GM21786 (cell line): ENCODE data around the gene NOL3.

Experiments used
- ATAC-seq: cut with Tn5 transposase; IDR thresholded peaks from one replicate; pipeline ENCODE4 v1.9.1; 2021; ENCODE audit not compliant: unreplicated experiment

Gene NOL3

DNA sequence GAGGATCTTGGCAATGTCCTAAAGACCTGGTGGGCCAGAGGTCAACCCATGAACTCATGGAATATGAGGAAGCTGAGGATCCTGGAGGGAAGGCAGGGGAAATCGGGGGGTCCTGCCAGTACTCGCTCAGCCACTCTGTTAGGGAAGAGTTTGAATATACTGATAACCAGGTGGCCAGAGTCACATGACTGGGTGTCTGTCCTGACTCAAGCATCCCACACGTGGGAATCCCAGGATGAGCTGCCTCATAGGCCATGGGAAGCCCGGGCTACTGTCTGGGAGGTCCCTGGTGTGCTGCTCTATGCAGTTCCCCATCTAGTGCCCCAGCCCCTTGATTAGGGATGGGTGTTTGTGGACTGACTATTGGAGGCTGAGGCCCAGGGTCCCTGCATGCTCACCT, 18.0 kb downstream of the NOL3 start:
- no peak for ATAC-seq

DNA sequence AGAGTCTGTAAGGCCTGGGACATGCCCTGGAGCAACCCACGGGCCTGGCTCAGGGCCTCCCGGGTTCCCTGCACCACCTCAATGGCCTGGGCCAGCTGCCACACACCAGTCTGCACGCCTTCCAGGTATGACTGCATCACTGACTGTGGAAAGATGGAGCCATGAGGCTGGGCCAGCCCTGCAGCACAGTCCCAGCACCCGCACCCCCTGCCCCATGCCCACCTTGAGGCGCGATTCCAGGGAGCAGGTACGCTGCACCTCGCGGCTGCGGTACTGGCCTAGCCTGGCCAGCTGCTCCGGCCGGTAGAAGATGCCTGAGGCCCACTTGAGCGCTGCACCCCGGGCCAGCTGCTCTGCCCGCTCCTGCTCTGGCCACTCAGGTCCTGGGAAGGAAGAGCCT, 18.5 kb downstream of the NOL3 start:
- ATAC-seq = no peak

DNA sequence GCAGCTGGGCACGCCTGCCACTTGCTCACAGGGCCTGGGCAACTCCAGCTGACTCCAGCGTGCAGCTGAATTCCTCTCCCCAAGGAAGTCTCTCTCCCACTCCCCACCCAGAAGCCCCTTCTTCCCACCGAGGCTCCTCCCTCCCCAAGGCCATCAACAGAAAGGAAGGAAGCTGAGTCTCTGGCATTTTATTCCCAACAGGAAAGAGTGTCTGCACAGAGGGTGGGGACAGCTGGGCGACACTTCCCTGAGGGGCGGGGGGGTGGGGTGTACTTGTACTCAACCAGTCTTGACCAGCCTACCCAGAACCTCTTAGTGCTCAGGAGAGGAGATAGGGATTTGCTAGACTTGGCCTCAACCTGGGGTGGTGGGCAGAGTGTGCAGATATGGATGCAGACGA, 19.7 kb downstream of the NOL3 start, which contains the start of gene EXOC3L1:
TSS of gene EXOC3L1 (minus strand) at position 96 of the 400 bp plus-strand sequence. CDS start 460 bp downstream, outside the sequence.
- no peak for ATAC-seq

DNA sequence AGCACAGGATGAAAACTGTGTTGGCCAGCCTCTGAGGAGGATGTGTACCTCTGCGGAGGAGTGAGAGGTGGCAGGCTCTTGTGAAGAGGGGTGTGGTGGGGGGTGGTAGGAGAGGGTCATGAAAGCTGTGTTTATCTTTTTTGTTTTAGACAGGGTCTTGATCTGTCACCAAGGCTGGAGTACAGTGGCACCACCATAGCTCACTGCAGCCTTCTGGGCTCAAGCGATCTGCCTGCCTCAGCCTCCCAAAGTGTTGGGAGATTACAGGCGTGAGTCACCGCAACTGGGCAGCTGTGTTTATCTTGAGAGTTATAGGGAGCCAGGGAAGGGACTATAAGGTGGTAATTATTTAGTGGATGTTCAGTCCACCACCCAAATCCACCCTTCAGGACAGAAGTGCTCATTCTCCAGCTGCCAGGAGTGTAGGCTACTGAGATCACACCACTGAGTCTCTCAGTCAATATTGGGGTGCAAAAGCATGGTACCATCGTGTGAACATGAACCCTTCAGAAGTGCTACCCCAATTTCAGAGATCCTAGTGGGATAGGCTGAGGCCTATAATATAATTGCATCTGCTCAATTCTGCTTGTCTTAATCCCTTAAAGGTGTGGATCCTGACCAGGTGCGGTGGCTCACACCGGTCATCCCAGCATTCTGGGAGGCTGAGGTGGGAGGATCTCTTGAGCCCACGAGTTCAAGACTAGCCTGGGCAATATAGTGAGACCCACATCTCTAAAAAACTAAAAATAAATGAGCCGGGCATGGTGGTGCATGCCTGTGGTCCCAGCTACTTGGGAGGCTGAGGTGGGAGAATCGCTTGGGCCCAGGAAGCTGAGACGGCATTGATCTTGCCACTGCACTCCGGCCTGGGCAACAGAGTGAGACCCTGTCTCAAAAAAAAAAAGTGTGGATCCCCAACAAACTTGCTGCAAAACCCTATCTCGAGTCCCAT, 20.4 kb downstream of the NOL3 start:
- ATAC-seq = no peak

DNA sequence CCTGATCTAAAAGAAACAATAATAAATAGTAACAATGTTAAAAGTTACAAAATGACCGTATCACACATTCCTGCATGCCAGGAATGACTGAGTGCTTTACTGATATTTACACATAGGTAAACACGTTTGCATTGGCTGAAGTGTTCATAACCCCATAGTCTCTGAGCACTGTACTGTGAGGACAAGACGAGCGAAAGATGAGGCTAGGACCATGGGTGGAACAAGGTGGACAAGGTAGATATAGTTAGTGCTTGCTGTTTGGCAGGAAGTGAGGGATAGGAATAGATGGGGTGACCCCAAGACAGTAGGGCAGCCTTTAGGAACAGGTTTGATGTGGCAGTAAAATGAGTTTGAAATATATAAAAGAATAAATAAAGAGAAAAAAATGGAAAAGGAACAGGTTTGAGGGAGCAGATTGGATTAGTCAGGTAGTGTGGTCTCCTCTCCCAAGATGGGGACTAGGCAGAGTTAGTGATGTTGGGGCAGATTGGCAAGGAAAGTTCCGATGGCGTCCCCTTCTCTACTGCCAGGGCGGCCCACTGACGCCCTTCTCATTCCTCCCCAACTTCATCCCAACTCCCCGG, 21.2 kb downstream of the NOL3 start:
- no peak for ATAC-seq

DNA sequence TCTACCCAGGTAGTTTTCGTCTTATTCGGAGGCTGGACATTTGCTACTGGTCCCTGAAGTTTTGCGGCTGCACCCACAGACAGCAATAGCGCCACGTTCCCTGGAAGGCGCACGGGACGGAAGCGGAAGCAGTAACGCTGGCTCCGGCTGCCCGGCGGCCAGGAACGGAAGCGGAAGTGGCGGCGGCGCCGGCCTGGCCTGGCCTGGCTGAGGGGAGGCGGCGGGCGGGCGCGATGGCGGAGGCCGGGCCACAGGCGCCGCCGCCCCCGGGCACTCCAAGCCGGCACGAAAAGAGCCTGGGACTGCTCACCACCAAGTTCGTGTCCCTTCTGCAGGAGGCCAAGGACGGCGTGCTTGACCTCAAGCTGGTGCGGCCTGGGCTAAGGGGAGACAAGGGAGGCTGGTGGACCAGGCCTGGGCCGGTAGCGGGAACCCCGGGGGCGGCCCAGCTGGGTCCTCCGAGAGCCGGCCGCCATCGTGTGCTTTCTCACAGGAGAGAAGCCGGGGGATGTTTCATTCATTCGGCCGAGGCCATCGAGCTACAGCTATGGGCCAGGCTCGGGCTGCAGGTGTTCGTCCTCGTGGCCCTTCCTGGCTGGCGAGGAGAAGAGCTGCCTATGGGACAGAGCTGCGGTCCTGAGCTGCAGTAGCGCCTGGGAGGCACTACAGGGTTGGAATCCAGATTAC, 21.8 kb downstream of the NOL3 start, which contains the start of gene E2F4:
TSS of gene E2F4 (plus strand) at position 161 of the 687 bp plus-strand sequence. CDS start at position 234, 73 bp downstream.
- peak; percentile 93 for ATAC-seq

DNA sequence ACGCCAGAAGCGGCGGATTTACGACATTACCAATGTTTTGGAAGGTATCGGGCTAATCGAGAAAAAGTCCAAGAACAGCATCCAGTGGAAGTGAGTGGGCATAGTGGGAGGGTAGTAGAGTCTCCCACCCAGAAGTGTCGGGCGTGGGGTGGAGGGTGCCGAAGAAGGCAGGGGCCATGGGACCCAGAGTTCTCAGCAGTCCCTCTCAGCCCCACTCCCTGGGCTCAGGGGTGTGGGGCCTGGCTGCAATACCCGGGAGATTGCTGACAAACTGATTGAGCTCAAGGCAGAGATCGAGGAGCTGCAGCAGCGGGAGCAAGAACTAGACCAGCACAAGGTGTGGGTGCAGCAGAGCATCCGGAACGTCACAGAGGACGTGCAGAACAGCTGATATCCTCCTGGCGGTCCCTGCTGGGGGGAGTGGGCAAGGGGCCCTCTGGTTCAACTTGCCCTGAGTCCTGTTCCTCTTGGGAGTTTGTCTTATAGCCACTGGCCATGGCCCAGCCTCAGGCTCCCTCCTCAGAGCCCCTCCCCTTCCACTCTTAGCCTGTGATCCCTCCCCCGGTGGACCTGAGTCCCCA, 22.5 kb downstream of the NOL3 start:
- ATAC-seq = no peak

DNA sequence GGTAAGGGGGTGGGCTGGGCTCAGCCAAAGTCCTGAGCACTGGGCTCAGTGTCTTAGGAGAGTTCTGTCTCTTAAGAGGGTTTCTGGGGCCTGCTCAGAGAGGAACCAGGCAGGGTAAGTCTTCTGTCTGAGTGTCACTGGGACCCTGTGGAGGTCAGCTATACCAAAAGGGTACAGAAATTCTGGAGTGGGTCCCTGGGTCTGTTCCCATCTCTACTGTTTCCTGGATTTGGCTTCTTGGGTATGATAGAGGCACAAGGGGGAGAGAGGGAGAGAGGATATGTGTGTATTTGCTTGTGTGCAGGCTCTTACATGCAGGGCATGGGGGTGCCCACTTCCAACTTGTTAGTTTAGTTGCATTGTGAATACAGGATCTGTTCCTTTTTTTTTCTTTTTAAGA, 23.2 kb downstream of the NOL3 start:
- no peak for ATAC-seq

DNA sequence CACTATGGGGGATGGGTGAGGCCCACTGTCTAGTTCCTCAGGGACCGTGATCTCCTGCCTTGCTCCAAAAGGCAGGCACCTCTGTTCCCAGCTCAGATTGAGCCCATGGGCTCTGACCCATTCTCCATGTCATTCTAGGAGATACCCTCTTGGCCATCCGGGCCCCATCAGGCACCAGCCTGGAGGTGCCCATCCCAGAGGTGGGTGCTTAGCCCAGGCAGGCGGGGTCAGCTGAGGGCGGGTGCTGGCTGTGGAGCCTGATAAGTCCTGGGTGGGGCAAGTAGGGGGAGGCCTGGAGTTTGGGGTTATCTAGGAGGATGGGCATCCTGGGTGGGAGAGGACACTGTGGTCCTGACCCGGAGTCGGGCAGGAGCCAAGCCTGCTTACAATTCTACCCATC, 23.9 kb downstream of the NOL3 start:
- no peak for ATAC-seq

DNA sequence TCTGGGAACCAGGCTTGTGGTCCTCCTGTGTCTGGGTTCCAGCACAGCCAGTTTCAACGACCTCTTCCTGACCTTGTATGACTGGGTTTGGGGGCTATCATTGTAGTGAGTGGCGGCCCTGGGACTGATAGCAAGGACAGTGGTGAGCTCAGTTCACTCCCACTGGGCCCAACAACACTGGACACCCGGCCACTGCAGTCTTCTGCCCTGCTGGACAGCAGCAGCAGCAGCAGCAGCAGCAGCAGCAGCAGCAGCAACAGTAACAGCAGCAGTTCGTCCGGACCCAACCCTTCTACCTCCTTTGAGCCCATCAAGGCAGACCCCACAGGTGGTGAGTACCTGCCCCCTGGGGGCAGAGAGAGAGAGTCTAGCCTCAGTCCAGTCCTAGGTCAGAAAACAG, 25.3 kb downstream of the NOL3 start:
- ATAC-seq = no peak

DNA sequence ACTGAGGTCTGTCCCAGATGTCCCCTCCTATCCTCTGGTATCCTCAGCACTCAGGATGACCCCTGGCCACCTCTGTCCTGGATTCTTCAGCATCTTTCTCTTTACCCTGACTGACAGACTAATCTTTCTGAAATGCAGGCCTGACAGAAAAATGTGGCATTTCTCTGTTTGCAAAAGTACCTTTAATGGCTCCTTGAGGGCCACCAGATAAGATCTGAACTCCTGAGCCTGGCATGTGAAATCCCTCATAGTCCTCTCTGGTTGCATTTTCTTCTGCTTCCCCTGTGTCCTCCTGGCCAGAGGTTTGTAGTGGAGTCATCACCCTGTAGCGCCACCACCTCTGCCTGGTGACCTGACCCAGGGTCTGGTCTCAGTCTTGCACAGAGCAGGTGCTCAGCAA, 26.5 kb downstream of the NOL3 start:
- no peak for ATAC-seq

DNA sequence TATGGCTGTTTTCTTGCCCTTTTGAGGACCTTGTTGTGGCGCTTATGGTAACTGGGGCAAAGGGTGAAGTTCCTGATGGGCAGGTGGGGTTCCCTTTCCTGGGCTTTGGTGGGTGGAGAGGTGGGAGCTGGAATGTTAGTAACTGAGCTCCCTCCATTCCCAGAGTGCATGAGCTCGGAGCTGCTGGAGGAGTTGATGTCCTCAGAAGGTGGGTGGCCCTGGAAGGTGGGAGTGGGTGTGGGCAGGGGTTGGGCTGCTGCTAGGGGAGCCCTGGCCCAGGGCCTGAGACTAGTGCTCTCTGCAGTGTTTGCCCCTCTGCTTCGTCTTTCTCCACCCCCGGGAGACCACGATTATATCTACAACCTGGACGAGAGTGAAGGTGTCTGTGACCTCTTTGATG, 27.4 kb downstream of the NOL3 start:
- ATAC-seq = no peak

DNA sequence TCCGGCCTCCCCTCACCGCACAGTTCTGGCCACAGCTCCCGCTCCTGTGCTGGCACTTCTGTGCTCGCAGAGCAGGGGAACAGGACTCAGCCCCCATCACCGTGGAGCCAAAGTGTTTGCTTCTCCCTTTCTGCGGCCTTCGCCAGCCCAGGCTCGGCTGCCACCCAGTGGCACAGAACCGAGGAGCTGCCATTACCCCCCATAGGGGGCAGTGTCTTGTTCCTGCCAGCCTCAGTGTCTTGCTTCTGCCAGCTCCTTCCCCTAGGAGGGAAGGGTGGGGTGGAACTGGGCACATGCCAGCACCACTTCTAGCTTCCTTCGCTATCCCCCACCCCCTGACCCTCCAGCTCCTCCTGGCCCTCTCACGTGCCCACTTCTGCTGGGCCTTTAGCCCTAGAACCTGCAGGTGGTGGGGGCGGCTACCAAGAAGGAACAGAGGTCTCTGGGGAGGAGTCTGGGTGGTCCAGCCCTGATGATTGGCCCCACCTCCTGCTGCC, 27.9 kb downstream of the NOL3 start:
- ATAC-seq = no peak

DNA sequence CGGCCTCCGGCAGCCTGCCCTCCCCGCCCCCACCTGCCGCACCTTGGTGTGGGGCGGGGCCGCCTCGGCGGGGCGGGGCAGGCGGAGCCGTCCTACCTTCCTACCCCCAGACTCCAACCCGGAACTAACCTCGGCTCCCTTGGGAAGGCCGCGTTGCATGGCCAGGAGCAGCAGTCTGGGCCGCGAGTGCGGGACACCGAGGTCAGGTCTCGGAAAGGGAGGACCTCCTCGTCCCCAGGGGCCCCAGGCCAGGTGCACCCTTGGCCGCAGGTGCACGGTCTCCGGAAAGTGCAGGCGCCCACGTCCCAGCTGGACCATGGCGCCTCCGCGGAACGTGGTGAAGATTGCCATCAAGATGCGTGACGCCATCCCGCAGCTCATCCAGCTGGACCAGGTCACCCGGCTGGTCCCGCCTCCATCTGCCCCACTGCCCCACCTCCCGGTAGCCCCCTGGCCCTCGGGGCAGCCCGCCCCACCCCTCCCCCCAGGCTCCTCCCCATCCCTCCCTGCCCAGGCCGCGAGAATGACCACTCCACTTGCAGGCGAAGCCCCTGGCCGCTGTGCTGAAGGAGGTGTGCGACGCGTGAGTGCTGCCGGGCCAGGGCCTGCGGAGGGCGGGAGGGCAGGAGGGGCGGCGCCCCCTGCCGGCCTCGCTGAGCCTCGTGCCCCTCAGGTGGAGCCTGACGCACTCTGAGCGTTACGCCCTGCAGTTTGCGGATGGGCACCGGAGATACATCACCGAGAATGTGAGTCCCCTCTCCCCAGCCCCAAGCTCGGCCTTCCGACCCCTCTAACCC, 28.9 kb downstream of the NOL3 start, which contains the start of gene ELMO3:
TSS of gene ELMO3 (plus strand) at position 121 of the 797 bp plus-strand sequence. CDS start at position 317, 196 bp downstream.
- no peak for ATAC-seq

DNA sequence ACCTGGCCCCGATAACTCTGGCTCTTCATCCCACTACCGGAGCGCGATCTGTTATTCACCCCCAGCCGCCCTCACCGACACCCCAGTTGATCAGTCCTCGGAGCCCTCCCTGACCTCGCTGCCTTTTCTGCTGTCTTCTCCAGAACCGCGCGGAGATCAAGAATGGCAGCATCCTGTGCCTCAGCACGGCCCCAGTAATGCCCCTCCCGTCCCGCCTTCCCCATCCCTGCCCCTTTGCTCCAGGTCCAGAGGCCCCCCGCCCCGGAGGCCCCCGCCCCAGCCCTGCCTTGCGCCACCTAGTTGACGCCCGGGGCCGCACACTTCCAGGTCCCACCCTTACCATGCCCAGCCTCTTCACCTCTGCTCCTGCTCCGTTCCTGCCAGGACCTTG, 29.5 kb downstream of the NOL3 start:
- ATAC-seq = no peak

DNA sequence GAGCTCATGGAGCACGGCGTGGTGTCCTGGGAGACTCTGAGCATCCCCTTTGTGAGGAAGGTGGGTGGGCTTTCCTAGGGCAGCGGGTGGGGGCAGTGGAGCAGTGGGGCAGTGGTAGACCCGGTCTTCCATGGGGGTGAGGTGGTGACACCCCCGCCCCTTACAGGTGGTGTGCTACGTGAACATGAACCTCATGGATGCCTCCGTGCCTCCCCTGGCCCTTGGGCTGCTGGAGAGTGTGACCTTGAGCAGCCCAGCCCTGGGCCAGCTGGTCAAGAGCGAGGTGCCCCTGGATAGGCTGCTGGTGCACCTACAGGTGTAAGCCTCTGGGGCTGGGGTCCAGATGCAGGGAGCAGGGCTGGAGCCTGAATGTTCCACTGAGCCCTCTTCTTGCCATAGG, 30.2 kb downstream of the NOL3 start:
- no peak for ATAC-seq

DNA sequence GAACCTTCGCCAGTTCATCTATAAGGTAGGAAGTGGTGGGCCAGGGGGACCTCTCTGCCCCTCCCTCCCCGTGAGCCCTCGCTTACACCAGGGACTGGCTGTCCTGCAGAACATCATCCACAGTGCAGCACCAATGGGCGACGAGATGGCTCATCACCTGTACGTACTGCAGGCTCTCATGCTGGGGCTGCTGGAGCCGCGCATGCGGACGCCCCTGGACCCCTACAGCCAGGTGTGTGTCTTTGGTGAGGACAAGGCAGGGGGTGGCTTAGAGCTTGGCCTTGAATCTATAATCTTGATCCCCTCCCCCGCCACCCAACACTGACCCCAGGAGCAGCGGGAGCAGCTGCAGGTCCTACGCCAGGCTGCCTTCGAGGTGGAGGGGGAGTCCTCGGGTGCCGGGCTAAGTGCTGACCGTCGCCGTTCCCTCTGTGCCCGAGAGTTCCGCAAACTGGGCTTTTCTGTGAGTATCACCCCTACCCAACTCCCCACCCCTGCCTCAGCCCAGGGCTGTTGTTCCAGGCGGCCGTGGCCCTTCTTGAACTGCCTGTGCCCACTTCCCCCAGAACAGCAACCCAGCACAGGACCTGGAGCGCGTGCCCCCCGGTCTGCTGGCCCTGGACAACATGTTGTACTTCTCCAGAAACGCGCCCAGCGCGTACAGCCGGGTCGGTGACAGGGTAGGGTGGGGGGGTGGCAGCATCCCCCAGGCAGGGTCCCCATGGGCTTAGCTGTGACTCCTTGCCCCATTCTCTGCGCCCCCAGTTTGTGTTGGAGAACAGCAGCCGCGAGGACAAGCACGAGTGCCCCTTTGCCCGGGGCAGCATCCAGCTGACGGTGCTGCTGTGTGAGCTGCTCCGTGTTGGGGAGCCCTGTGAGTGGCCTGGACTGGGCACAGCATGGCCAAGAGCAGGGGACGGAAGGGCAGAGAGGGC, 31.3 kb downstream of the NOL3 start:
- no peak for ATAC-seq

DNA sequence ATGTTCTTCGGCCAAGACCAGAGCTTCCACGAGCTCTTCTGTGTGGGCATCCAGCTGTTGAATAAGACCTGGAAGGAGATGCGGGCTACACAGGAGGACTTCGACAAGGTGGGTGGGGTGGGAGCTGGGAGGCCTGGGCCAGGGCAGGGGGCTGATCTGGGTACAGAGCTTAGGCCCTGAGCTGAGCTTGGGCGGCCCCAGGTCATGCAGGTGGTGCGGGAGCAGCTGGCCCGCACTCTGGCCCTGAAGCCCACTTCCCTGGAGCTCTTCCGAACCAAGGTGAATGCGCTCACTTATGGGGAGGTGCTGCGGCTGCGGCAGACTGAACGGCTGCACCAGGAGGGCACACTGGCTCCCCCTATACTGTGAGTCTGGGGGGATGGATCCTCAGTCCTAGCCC, 32.1 kb downstream of the NOL3 start:
- ATAC-seq = no peak

DNA sequence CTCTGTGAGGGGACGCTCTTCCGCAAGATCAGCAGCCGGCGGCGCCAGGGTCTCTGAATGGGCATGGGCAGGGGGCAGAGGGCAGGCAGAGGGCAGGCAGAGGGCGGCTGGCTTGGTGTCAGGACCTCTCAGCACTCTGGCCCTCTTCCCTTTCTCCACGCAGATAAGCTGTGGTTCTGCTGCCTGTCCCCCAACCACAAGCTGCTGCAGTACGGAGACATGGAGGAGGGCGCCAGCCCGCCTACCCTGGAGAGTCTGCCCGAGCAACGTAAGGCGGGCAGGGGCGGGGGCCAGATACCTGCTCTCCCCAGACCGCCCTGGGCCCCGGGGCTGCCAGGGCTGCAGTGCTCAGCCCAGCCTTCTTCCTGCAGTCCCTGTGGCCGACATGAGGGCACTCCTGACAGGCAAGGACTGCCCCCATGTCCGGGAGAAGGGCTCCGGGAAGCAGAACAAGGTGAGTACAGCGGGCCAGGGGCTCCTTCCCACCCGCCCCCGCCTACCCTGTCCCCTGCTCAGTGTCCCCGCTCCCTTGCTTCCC, 32.7 kb downstream of the NOL3 start:
- ATAC-seq = no peak
